HG03432 (cell line): ENCODE measurements around the gene NELFB.

Experiments
- ATAC-seq: cut with Tn5 transposase; IDR thresholded peaks from one replicate; pipeline ENCODE4 v1.9.1; 2021; ENCODE audit warnings: mild to moderate bottlenecking, moderate library complexity; ENCODE audit not compliant: unreplicated experiment

Gene NELFB

DNA sequence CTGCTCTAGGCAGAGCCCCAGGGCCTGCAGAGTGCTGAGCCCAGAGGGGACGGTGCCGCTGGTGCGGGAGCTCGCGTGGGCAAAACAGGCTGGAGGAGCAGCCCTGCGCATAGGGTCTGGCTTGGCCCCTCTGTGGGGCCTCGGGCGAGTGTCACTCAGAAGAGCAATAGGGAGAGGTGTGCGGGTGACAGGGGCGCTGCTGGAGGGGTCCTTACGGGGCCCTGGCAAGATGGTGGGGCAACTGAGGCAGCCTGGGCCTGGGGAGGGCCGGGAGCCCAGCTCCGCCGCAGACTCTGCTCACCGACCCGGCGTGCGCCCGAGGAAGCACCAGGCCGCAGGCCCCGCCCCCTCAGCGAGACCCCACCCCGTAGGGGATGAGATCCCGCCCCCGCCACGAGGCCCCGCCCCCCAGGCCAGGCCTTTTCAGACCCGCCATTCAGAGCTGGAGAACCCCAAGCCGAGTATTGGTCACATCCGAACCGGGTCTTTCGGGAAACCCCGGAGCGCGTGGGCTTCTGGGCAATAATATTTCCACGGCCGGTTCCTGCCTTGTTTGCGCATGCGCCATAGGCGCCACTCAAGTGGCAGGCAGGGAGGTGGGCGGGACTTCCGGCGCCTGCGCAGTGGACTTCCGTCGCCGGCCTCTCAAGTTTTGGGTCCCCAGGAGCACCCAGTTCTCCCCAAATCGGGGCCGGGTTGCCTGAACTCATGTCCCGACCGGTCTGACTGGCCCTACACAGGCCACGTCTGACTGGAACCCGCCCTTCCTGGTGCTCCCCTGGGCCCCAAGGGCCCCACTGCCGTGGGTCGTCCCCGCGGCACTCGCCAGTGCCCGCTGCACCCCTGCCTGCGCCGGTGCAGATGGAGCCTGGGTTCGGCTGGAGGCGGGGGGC, 31.8 kb upstream of the NELFB start:
- ATAC-seq: peak; percentile 66

DNA sequence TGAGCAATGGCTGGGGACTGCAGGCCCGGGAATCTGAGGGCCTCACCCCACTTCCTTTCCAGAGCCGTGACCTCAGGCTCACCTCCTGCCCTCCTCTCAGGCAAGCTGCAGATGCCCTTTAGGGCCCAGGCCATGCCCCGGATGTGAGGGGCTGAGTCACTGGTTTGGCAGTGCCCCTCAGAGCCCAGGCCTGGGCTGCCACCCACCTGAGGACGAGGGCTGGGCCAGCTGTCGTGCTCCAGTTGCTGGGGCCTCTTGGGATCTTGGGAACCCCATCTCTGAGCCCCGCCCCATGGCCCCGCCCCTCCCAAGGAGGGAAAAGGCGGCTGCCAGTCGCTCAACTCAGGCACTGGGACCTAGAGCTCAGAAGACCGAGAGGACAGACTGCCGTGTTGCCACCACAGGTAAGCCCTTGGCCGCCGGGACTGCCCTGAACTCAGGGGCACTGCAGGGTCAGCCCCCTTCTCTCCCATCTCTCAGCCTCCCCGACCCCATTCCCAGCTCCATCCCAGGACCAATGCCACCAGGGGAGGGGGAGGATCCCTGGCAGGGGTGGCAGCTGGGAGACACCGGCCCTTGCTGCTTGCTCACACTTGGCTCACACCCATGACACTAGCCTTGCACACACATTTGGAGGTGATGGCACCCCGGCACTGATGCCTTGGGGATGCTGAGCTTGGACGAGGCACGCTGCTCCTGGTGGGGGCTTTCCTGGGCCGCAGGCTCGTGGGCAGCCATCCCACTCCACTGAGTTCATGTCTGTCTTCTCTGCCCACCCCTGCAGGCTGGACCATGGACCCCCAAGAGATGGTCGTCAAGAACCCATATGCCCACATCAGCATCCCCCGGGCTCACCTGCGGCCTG, 30.1 kb upstream of the NELFB start, which contains the start of gene CYSRT1:
CYSRT1 (plus strand) TSS at position 345 of the 865 bp plus-strand sequence; CDS start at position 793, 448 bp downstream.
- no peak for ATAC-seq

DNA sequence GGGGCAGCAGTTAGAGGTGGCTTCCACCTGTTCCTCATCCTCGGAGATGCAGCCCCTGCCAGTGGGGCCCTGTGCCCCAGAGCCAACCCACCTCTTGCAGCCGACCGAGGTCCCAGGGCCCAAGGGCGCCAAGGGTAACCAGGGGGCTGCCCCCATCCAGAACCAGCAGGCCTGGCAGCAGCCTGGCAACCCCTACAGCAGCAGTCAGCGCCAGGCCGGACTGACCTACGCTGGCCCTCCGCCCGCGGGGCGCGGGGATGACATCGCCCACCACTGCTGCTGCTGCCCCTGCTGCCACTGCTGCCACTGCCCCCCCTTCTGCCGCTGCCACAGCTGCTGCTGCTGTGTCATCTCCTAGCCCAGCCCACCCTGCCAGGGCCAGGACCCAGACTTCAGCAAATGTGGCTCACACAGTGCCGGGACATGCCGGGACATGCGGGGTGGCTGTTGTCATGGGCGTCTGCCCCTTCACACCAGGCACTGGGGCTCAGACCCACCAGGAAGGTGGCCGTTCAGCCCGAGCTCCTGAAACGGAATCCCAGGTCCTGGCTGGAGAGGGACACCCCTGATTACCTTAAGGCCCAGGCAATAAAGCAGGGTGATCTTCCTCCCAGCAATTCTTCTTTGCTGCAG, 29.3 kb upstream of the NELFB start:
- ATAC-seq: no peak

DNA sequence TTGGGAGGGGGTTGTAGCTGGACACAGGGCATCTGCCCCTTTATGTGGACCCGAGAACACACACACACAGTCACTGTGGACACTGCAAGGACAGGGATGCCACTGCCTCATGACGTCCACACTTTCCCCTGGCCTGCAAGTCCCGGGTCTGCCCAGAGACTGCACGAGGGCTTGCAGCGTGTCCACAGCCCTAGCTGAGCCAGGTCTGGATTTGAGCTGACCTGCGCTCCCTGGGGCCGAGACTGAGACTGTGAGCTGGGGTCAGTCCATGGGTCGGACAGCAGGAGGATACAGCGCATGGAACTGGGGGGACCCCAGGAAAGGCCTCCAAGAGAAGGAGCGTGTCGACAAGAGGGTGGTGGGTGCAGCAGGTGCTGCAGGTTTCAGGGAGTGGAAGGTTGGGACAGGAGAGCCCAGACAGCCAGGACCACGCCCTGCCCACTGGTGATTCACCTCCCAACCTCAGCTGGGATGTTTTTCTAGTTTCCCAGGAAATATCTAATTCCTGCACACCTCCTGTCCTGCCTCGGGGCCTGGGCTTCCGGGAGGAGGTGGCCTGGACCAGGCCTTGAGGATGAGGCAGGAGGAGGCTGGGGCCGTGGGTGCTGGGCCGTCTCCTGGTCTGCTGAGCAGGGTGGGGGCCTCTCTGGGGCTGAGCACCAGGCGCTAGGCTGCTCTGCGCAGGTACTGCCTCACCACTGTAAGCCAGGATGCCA, 28.6 kb upstream of the NELFB start:
- no peak for ATAC-seq

DNA sequence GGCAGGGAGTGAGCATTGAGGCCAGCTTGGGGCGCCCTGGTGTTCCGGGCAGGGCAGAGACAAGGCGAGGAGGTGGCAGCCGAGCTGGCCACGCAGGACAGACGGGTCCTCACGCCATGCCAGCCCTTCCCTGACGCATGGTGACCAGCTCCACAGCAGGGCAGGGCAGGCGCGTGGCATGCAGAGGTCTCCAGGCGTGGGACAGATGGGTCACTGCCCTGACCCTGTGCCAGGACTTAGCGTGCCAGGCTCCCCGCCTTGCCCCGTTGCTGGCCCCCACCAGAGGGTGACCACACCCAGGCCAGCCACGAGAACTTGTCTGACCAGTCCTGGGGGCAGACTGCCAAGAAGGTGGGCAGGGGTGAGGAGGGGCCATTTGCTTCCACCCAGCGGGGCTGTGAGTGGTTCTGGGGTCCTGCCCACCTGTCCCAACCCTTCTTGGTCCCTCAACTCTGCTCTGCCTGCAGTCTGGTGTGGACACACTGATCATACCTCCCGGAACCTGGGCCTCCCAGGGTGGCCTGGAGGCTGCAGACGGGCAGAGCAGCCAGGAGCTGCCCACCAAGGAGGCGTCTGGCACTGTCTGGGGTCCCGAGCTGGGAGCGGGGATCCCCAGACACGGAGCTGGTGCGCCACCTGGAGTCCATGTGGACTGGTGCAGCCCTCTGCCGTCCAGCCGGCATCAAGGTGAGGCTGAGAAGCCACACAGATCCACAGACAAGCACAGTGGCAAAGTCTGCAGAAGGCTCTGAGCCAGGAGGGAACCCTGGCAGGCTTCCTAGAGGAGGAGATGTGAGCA, 27.9 kb upstream of the NELFB start, which contains the start of gene RNF224:
RNF224 (plus strand) TSS at position 449 of the 799 bp plus-strand sequence. CDS start 834 bp downstream, outside the sequence.
- ATAC-seq: no peak

DNA sequence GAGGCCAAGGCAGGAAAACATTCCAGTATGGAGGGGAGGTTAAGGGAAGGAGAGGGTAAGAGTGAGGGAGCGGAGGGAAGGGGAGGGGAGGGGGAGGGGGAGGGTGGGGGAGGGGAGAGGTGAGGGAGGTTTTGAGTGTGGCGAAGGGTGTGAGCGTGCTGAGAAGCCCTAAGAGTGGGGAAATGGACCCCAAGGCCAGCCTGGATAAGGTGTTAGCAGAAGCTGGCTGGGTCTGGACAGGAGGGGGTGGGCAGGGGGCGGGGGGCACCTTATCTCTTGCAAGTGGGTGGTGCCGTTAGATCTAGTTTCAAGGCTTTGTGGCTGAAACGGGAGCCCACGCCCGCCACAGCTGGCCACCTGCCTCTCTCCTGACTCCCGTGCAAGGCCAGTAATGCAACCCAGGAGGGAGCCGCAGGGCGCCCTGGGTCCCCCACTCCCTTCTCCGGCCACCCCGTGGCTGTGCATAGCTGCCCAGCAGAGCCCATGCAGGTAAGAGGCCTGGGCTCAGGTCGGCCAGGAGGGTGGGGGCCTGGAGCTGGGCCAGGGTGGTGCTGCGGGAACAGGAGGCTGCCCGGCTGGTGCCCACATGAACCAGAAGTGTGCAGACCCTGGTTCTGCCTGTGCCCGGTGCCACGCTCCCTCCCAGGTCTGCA, 27.1 kb upstream of the NELFB start:
- no peak for ATAC-seq

DNA sequence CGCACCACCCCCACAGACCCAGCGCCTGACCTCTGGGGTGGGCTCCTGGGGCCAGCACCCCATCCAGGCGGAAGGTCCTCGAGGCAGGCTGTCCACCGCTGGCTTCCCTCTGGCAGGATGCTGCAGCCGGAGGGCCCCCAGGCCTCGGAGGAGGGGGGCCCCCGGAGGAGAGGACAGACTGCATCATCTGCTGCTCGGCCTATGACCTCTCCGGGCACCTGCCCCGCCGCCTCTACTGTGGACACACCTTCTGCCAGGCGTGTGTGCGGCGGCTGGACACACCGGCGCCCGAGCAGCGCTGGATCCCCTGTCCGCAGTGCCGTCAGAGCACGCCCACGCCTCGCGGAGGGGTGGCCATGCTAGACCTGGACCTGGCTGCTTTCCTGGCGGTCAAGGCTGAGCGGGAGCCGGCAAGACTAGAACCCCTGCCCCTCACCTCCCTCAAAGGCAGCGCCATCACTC, 26.6 kb upstream of the NELFB start:
- ATAC-seq: no peak

DNA sequence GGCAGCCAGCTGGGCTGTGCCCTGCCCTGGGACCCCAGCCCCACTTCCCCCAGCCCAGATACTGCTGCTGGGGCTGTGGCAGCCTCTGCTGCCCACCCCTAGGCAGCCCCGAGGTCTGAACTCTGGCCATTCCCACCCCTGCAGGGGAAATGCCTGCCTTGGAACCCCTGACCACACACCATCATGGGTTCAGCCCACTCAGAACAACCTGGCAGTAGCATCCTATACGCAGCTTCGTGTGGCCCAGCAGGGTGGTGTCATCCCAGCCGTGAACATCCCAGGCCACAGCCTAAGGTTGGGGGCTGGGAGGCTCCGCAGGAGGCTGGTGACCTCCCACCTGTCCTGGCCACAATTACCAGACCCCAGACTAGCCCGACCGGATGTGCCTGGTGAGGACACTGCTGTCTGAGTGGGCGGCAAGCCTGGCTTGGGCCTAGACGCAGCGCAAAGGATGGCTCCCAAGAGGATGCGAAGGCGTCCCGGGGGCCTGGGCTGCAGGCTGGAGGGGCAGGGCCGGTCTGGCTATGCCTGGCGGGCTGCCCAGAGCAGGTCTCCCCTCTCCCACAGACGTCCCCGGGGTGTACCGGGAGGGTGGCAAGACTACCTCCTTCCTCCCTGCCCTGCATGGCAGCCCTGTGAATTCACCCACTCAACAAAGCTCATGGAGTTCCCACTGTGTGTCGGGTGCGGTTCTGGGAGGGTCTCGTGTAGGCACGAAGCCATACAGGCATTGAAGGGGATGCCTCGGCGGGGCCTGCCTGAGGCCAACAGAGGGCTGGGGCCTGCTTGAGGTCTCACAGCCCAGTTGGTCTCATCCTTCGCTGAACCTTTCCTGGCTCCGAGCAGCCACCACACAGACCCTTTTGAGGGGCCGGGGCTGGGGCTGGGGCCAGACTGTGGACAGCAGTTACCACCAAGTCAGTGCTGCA, 25.9 kb upstream of the NELFB start:
- ATAC-seq: no peak

DNA sequence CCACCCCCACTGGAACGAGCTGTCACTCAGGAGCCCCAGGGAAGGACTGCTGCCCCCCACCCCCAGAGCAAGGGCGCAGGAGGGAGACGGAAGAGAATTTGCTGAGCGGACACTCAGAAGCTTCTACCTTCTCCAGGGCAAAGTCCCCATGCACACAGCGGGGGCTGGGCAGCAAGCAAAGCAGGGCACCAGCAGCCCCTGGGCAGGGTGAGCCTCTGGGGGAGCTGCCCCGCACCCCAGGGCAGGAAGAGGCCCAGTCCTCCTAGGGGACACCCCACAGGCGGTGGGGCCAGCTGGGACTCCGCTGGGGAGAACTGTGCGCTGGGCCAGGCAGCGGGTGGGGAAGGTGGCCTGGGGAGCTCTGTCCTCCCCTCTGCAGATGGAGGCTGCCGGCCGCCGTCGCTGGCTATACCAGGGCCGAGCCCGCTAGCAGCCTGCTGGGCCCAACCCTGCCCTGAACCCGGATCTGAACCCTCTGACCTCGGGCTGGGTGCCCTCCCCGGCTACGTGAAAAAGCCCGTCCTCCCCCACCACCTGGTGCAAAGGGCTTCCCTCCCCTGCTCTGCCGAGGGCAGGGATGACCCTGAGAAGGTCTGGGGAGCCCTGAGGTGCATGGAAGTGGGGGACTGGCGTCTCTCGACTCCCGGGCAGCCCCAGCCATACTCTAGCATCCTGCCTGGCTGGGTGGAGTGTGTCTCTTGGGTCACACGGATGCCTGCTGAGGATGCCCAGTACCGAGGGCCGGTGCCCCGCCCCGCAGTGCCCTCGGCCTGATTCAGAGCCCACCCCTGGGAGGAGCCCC, 25.0 kb upstream of the NELFB start:
- ATAC-seq: no peak

DNA sequence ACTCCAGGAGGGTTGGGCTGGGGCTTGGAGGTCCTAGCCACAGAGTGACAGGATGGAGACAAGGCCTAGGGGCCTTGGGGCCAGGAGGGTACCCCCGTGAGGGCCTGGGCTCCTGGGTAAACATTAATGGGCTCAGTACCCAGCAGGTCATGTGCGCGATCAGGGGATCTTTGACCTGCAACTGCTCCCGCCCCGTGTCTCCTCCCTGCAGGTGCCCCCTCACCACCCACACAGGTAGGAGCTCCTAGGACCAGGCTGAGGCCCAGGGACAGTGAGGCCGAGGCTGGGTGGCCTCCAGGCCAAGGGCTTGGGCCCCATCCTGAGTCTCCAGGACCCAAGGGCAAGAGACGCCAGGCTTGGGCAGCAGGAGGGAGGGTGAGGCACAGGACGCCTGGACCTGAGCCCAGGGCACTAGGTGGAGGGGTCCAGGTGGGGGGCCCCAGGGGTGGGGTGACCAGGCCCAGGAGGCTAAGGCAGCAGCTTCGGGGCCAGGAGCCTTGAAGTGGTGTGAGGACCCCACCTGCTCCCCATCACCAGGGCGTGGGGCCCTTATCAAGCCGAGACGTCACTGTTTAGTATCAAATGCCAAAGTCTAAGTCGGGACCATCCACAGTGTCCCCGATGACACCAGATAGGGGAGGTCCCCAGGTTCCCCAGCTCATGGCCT, 24.3 kb upstream of the NELFB start, which contains the start of gene SLC34A3:
SLC34A3 (plus strand) TSS at position 197 of the 667 bp plus-strand sequence. CDS start 802 bp downstream, outside the sequence.
- ATAC-seq: no peak

DNA sequence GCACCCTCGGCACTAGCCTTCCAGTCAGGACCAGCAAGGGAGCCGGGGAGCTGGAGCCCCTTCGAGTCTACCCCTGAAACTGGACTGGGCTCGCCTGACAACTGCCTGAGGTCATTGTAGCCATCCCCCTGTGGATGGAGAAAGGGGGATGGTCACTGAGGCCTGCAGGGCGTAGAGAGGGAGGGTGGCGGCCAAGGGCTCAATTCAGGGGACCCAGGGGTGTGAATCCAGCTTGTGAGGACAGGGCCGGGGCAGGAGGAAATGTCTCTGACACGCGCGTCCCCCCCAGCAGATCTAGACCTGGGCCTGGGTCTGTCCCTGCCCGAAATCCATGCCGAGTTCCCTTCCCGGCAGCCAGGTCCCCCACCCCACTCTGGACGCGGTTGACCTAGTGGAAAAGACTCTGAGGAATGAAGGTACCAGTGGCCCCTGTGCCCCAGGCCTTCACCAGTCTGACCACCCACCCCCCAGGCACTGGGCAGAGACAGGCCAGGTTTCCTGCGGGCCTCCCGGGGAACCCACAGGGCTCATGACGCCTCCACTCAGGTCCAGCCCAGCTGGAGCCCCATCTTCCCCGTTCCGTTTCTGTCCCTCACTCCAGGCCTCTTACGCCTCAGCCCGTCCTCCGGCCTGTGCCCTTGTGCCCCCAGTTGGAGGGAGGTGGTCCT, 23.6 kb upstream of the NELFB start:
- ATAC-seq: no peak

DNA sequence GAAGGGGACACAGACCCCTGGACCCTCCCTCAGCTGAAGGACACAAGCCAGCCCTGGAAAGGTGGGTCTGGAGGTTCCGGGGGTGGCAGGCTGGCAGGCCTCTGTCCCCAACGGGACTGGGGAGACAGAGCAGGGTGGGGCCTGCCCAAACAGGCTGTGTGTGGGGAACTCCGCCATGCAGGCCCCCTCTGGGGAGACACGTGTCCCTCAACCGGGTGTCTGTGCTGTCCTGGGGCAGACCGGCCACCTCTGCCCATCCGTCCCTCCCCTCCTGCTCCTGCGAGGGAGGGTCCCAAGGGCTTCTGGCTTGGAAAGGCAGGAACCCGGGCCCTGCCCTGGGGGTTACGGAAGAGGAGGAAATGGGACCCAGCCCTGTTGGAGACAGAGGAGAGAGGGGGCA, 23.0 kb upstream of the NELFB start:
- no peak for ATAC-seq

DNA sequence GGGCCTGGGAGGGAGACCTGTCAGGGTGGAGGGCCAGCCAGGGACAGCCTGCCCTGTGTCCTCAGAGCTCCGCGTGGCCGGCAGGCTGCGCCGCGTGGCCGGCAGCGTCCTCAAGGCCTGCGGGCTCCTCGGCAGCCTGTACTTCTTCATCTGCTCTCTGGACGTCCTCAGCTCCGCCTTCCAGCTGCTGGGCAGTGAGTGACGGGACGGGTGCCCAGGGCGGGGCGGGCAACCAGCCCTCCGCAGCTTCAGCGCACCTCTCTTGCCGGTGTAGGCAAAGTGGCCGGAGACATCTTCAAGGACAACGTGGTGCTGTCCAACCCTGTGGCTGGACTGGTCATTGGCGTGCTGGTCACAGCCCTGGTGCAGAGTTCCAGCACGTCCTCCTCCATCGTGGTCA, 22.6 kb upstream of the NELFB start:
- ATAC-seq: no peak

DNA sequence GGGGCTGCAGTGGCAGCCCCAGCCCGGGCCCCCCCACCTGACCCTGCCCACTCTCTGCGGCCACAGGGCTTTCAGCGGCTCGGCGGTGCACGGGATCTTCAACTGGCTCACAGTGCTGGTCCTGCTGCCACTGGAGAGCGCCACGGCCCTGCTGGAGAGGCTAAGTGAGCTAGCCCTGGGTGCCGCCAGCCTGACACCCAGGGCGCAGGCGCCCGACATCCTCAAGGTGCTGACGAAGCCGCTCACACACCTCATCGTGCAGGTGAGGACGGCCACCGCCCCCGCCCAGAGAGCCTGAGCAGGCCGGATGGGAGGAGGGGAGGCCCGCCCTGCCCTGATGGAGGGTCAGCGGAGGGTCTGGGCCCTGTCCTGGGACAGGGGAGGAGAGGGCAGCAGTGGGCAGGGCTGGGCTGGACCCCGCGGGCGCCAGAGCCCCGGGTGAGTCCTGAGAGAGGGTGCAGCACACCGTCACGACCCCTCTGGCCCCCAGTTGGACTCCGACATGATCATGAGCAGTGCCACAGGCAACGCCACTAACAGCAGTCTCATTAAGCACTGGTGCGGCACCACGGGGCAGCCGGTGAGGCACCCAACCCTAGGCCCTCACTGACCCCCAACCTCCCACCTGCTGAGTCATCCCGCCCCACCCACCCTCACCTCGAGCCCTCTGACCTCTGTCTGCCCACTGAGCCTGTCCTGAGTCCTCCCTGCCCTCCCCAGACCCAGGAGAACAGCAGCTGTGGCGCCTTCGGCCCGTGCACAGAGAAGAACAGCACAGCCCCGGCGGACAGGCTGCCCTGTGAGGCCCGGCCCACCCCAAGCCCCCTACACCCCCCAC, 21.8 kb upstream of the NELFB start:
- ATAC-seq: no peak

DNA sequence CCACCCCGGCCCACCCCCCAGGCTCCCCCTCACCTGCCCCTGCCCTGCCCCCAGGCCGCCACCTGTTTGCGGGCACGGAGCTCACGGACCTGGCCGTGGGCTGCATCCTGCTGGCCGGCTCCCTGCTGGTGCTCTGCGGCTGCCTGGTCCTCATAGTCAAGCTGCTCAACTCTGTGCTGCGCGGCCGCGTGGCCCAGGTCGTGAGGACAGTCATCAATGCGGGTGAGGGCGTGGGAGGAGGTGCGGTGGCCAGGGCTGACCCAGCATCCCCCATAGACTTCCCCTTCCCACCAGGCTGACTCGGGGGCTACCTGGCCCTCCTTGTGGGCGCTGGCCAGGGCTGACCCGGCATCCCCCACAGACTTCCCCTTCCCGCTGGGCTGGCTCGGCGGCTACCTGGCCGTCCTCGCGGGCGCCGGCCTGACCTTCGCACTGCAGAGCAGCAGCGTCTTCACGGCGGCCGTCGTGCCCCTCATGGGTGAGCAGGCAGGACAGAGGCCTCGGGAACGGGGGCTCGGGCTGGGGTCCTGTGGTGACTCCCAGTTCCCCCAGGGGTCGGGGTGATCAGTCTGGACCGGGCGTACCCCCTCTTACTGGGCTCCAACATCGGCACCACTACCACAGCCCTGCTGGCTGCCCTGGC, 21.0 kb upstream of the NELFB start:
- no peak for ATAC-seq
